GM12892 (cell line): Measurements from ENCODE around the gene SIK2.

Experiments
- POLR2A ChIP-seq: IDR thresholded peaks from 2 replicates; pipeline ENCODE4 v1.6.1; 2011; ENCODE audit warnings: low read depth, low read length, control low read depth
- POLR2AphosphoS5 ChIP-seq: IDR thresholded peaks from 2 replicates; pipeline ENCODE4 v1.6.1; 2011; ENCODE audit warnings: low read depth, low read length, control low read depth
- TAF1 ChIP-seq: IDR thresholded peaks from 2 replicates; pipeline ENCODE4 v1.6.1; 2011; ENCODE audit warnings: low read depth, mild to moderate bottlenecking, control low read depth, low read length, borderline replicate concordance

GRCh38 chr11:111571829-111572501 lies 30.3 kb upstream of the SIK2 start:
- TF ChIP-seq POLR2A = no peak
- TF ChIP-seq POLR2AphosphoS5 = no peak
- no peak for TF ChIP-seq TAF1
